Measurements from ENCODE around the gene ROS1. TPM values are rescaled to one million over a fixed set of nuclear protein-coding genes. Genes with fewer than 3 reads are reported as not detected.

Gene ROS1
- total and polyA plus RNA-seq, 2 donors (not counting 1 experiment from before 2014, with no cell fraction given): under 0.01 to 0.01 TPM

DNA sequence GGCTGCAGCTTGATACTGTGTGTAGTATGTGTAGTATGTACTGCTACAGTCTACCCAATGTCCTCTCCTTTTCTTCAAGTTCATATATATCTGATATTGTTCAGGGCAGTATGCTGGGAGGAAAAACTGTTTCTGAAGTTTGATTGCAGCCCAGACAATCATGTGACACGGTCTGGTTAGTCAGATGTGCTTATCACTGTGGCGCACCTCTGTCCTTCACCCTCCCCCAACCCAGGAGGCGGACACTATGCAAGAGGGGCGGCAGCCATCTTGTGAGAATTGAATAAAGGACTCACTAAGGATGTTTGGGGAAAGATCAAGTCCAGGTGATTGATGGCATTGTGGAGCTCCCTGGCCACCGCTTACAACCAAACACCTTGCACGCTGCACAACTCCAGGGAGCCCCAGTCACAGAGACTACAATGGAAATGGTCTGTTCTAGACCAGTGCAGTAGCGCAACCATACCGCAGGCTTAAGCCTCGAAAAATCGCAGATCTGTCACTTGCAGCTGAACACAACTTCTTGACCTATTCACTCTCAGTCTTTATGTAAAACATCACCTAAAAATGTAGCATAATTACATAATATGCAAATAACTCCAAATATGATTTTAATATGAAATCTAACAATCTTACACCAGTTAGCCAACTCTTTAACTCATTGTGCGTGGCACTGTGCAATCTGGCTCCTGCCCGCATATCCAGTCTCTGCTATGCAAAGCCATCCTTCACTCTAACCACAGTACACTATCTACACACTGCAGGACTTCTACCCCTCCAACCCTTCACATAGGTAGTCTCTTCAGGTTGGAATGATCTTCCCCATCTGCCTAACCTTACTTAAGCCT lies 81.1 kb downstream of the ROS1 start:
- H2AFZ ChIP-seq (ENCODE audit: low read length): no peak overlapping the region
- H3K27me3 ChIP-seq (ENCODE audit: control insufficient read depth, insufficient read depth, low read length): no peaks in the 10 kb centered on the region
- TF ChIP-seq CTCF (conservative IDR thresholded peaks at IDR 0.05 in 1 of 2, IDR thresholded peaks at IDR 0.05 in 1 of 2; ENCODE audit: low read depth in 1 of 2, low read length in 2 of 2) (no peak), EZH2 (IDR thresholded peaks at IDR 0.05; ENCODE audit: low read length, missing control alignments) (no peak)
- no peak overlapping the region for H3K4me2 ChIP-seq (ENCODE audit: extremely low read depth, insufficient read depth, low read length)
- H3K9ac ChIP-seq (ENCODE audit: insufficient read depth, low read length): no peak overlapping the region
- no peak overlapping the region for H3K27ac ChIP-seq (ENCODE audit: insufficient read depth, low read length)
- no peak for DNase-seq (ENCODE audit: low read depth in 2 of 2)
- no peak overlapping the region for H3K4me3 ChIP-seq (replicated peaks in 1 of 4; ENCODE audit: control extremely low read depth in 1 of 4, insufficient read depth in 1 of 4, low read depth in 3 of 4, low read length in 4 of 4)
- no peaks in the 10 kb centered on the region for H3K36me3 ChIP-seq (ENCODE audit: control insufficient read depth, insufficient read depth, low read length)
- no peaks in the 10 kb centered on the region for H3K4me1 ChIP-seq (ENCODE audit: control insufficient read depth, extremely low read depth, insufficient read depth, low read length)
- no peaks in the 10 kb centered on the region for H3K79me2 ChIP-seq (ENCODE audit: control insufficient read depth, insufficient read depth, low read length)
- no peaks in the 10 kb centered on the region for H3K9me3 ChIP-seq (ENCODE audit: control insufficient read depth, insufficient read depth, low read depth, low read length)
- no peaks in the 10 kb centered on the region for H4K20me1 ChIP-seq (ENCODE audit: control insufficient read depth, extremely low read depth, insufficient read depth, low read length)

DNA sequence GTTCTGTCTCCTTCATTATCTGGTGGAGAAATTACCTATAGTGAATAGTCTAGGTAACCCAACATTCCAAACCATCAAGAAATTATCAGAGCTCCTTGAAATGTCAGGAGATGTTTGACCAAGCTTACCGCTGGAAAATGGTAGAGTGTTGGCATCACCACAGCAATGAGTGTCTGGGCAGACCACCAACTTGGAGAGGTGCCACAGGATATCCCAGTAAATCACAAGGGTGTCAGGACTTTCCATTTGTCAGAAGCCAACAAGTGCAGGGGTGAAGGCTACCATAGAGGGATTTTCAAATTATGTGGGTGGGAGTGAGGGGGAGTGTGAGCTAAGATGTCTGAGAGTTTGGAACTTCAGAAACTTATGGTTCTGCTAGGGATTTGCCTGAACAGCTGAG lies 87.2 kb downstream of the ROS1 start:
- Histone ChIP-seq H3K4me1 (ENCODE audit: control insufficient read depth, extremely low read depth, insufficient read depth, low read length) (no peaks in the 10 kb centered on the region), H3K27ac (ENCODE audit: insufficient read depth, low read length) (no peak overlapping the region), H3K9me3 (ENCODE audit: control insufficient read depth, insufficient read depth, low read depth, low read length) (no peaks in the 10 kb centered on the region), H2AFZ (ENCODE audit: low read length) (no peak overlapping the region), H4K20me1 (ENCODE audit: control insufficient read depth, extremely low read depth, insufficient read depth, low read length) (no peaks in the 10 kb centered on the region), H3K79me2 (ENCODE audit: control insufficient read depth, insufficient read depth, low read length) (no peaks in the 10 kb centered on the region), H3K9ac (ENCODE audit: insufficient read depth, low read length) (no peak overlapping the region), H3K36me3 (ENCODE audit: control insufficient read depth, insufficient read depth, low read length) (no peaks in the 10 kb centered on the region), H3K27me3 (ENCODE audit: control insufficient read depth, insufficient read depth, low read length) (no peaks in the 10 kb centered on the region), H3K4me3 (replicated peaks in 1 of 4; ENCODE audit: control extremely low read depth in 1 of 4, insufficient read depth in 1 of 4, low read depth in 3 of 4, low read length in 4 of 4) (no peak overlapping the region), H3K4me2 (ENCODE audit: extremely low read depth, insufficient read depth, low read length) (no peak overlapping the region)
- no peak for DNase-seq (ENCODE audit: low read depth in 2 of 2)
- no peak for TF ChIP-seq CTCF (conservative IDR thresholded peaks at IDR 0.05 in 1 of 2, IDR thresholded peaks at IDR 0.05 in 1 of 2; ENCODE audit: low read depth in 1 of 2, low read length in 2 of 2)
- no peak for TF ChIP-seq EZH2 (IDR thresholded peaks at IDR 0.05; ENCODE audit: low read length, missing control alignments)

GRCh38 chr6:117329926-117330325 lies 95.8 kb downstream of the ROS1 start:
- Histone ChIP-seq H3K9me3 (ENCODE audit: control insufficient read depth, insufficient read depth, low read depth, low read length) (no peaks in the 10 kb centered on the region), H3K9ac (ENCODE audit: insufficient read depth, low read length) (no peak overlapping the region), H3K4me1 (ENCODE audit: control insufficient read depth, extremely low read depth, insufficient read depth, low read length) (no peaks in the 10 kb centered on the region), H3K27ac (ENCODE audit: insufficient read depth, low read length) (no peak overlapping the region), H3K4me2 (ENCODE audit: extremely low read depth, insufficient read depth, low read length) (no peak overlapping the region), H3K27me3 (ENCODE audit: control insufficient read depth, insufficient read depth, low read length) (no peaks in the 10 kb centered on the region), H2AFZ (ENCODE audit: low read length) (no peak overlapping the region), H4K20me1 (ENCODE audit: control insufficient read depth, extremely low read depth, insufficient read depth, low read length) (no peaks in the 10 kb centered on the region), H3K4me3 (replicated peaks in 1 of 4; ENCODE audit: control extremely low read depth in 1 of 4, insufficient read depth in 1 of 4, low read depth in 3 of 4, low read length in 4 of 4) (no peak overlapping the region), H3K79me2 (ENCODE audit: control insufficient read depth, insufficient read depth, low read length) (no peaks in the 10 kb centered on the region), H3K36me3 (ENCODE audit: control insufficient read depth, insufficient read depth, low read length) (no peaks in the 10 kb centered on the region)
- no peak for TF ChIP-seq EZH2 (IDR thresholded peaks at IDR 0.05; ENCODE audit: low read length, missing control alignments)
- no peak for TF ChIP-seq CTCF (conservative IDR thresholded peaks at IDR 0.05 in 1 of 2, IDR thresholded peaks at IDR 0.05 in 1 of 2; ENCODE audit: low read depth in 1 of 2, low read length in 2 of 2)
- no peak for DNase-seq (ENCODE audit: low read depth in 2 of 2)
